C4-2B (cell line): ENCODE measurements around the gene SCYL1.

Experiments used
- H3K27ac ChIP-seq: fragments of 450-650 bp; 2 replicates; pipeline ENCODE4 v1.5.1; 2017
- ZFX ChIP-seq: fragments of 450-650 bp; IDR thresholded peaks from 2 replicates; pipeline ENCODE4 v1.6.1; 2017
- TF ChIP-seq, protein P1 (sequence below): fragments of 450-650 bp; conservative IDR thresholded peaks from 2 replicates; pipeline ENCODE4 v1.5.1; 2017; ENCODE audit warnings: mild to moderate bottlenecking

The SCYL1 gene

DNA sequence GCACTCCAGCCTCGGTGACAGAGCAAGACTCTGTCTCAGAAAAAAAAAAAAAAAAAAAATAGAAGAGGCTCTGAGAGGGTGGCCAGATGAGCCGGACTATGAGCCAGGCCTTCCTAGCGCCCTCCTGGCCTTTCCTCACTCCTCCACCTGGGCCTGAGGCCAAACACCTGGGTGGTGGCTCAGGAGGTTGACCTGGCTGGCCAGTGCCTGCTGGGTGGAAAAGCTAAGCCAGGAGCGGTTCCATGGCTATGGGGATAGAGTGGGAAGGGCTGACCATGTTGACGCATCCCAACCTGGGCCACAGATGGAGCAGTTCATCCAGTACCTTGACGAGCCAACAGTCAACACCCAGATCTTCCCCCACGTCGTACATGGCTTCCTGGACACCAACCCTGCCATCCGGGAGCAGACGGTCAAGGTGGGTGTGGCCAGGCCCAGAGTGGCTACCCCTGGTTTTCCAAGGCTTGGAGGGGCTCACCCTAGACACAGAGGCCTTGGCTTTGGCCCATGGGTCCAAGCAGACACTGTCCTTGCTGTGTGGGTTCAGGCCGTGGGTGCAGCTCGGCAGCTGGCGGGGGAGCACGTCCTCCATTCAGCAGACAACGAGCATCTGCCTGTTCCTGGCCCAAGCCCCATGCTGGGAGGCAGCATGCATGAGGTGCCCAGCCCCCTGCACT lies 7.6 kb downstream of the SCYL1 start:
- no peak overlapping the region for H3K27ac ChIP-seq
- no peak for TF ChIP-seq ZFX
- TF ChIP-seq, protein P1, sequence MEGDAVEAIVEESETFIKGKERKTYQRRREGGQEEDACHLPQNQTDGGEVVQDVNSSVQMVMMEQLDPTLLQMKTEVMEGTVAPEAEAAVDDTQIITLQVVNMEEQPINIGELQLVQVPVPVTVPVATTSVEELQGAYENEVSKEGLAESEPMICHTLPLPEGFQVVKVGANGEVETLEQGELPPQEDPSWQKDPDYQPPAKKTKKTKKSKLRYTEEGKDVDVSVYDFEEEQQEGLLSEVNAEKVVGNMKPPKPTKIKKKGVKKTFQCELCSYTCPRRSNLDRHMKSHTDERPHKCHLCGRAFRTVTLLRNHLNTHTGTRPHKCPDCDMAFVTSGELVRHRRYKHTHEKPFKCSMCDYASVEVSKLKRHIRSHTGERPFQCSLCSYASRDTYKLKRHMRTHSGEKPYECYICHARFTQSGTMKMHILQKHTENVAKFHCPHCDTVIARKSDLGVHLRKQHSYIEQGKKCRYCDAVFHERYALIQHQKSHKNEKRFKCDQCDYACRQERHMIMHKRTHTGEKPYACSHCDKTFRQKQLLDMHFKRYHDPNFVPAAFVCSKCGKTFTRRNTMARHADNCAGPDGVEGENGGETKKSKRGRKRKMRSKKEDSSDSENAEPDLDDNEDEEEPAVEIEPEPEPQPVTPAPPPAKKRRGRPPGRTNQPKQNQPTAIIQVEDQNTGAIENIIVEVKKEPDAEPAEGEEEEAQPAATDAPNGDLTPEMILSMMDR: no peak

- TF ChIP-seq ZFX: no peak
- TF ChIP-seq, protein P1: no peak
- no peak overlapping the region for H3K27ac ChIP-seq
Observed at GRCh38 chr11:65535102-65535501, 10.2 kb downstream of the SCYL1 start.

GRCh38 chr11:65536412-65537295 lies 11.8 kb downstream of the SCYL1 start:
- TF ChIP-seq, protein P1: no peak
- TF ChIP-seq ZFX: peak; percentile 10; the same call in 1 of the 2 replicates

GRCh38 chr11:65537296-65537597 lies 12.4 kb downstream of the SCYL1 start:
- TF ChIP-seq, protein P1: no peak
- no peak for TF ChIP-seq ZFX
- H3K27ac ChIP-seq: 0 out of 2 replicates have a peak overlapping the region, but pooled peaks have one; percentile 95

More at GRCh38 chr11:65536412-65537295, 11.8 kb downstream of the SCYL1 start:
- H3K27ac ChIP-seq: 0 out of 2 replicates have a peak overlapping the region, but pooled peaks have one; percentile 95

GRCh38 chr11:65537620-65538231 lies 12.8 kb downstream of the SCYL1 start:
- H3K27ac ChIP-seq: peak overlapping the region; percentile 95; the same call in 1 of the 2 replicates
- TF ChIP-seq, protein P1: no peak
- no peak for TF ChIP-seq ZFX

DNA sequence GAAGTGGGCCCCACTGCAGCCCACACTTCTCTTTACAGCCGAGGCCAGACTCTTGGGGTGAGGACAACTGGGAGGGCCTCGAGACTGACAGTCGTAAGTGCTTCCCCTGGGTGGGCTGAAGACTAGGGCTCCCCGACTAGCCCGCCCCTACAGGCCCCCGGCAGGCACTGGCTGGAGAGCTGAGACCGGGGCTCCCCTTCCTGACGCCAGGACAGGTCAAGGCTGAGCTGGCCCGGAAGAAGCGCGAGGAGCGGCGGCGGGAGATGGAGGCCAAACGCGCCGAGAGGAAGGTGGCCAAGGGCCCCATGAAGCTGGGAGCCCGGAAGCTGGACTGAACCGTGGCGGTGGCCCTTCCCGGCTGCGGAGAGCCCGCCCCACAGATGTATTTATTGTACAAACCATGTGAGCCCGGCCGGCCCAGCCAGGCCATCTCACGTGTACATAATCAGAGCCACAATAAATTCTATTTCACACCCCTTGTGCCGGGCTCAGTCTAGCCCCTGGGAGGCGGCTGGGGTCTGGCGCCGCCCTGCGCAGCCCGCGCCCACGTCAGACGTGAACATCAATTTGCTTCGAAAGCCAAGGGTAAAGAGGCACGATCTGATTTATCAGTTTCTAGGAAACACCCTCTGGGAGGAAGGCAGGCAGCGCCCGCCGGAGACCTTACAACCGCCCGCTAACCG lies 13.5 kb downstream of the SCYL1 start:
- TF ChIP-seq ZFX: no peak
- TF ChIP-seq, protein P1: no peak
- H3K27ac ChIP-seq: peak overlapping the region; percentile 95
